ENCODE results near the gene RBM33.

- no peak for TF ChIP-seq TARDBP (IDR thresholded peaks at IDR 0.05)
- TF ChIP-seq SUZ12 (IDR thresholded peaks at IDR 0.05): no peak
- no peak for TF ChIP-seq FOXM1 (IDR thresholded peaks at IDR 0.05; ENCODE audit: borderline replicate concordance)
- TF ChIP-seq FOXK2 (IDR thresholded peaks at IDR 0.05): no peak
- no peak for TF ChIP-seq LEF1 (IDR thresholded peaks at IDR 0.05; ENCODE audit: borderline replicate concordance)
- TF ChIP-seq FOXA1 (IDR thresholded peaks at IDR 0.05): no peak
- TF ChIP-seq SP1 (IDR thresholded peaks at IDR 0.05): no peak
Measured at GRCh38 chr7:155775691-155776090, 131.2 kb downstream of the RBM33 start.
